OCI-LY3 (cell line): ENCODE results near the gene CIB1.

Experiments
- H2AFZ ChIP-seq: fragments of 200-600, 300-600 bp; shearing (Covaris generic); 2 replicates; pipeline ENCODE4 v1.6.0; 2014; ENCODE audit warnings: antibody characterized with exemption, low read depth, low read length
- H3K27ac ChIP-seq: fragments of 200-600, 300-600 bp; sonication (generic); 2 replicates; pipeline ENCODE4 v1.5.1; 2014; ENCODE audit warnings: mild to moderate bottlenecking, low read length, moderate library complexity, mixed read lengths
- H3K27me3 ChIP-seq: fragments of 200-600, 300-600 bp; sonication (generic); 2 replicates; pipeline ENCODE4 v1.6.1; 2014; ENCODE audit warnings: low read depth, low read length, mixed read lengths
- H3K36me3 ChIP-seq: fragments of 200-600, 300-600 bp; sonication (generic); replicated peaks from 2 replicates; pipeline ENCODE3; 2014; ENCODE audit warnings: low read depth, low read length, mixed read lengths
- H3K4me1 ChIP-seq: fragments of 300-600, 200-600 bp; sonication (generic); 2 replicates; pipeline ENCODE4 v1.6.1; 2014; ENCODE audit warnings: low read length, mixed read lengths
- H3K4me2 ChIP-seq: fragments of 200-600, 300-600 bp; sonication (generic); 2 replicates; pipeline ENCODE4 v1.6.1; 2014; ENCODE audit warnings: low read length, mixed read lengths
- H3K4me3 ChIP-seq: fragments of 300-600, 200-600 bp; sonication (generic); 2 replicates; pipeline ENCODE4 v1.5.1; 2014; ENCODE audit warnings: antibody characterized with exemption, mild to moderate bottlenecking, low read length, moderate library complexity
- H3K79me2 ChIP-seq: fragments of 300-600, 200-600 bp; shearing (Covaris generic); 2 replicates; pipeline ENCODE4 v1.6.1; 2014; ENCODE audit warnings: mild to moderate bottlenecking, low read length, mixed read lengths
- H3K9ac ChIP-seq: fragments of 300-600, 200-600 bp; shearing (Covaris generic); 2 replicates; pipeline ENCODE4 v1.6.0; 2014; ENCODE audit warnings: mild to moderate bottlenecking, low read length, moderate library complexity
- H3K9me3 ChIP-seq: fragments of 200-600, 300-600 bp; shearing (Covaris generic); 2 replicates; pipeline ENCODE4 v1.6.1; 2014; ENCODE audit warnings: low read length, mixed read lengths; ENCODE audit not compliant: insufficient read depth
- H4K20me1 ChIP-seq: fragments of 200-600, 300-600 bp; sonication (generic); 2 replicates; pipeline ENCODE4 v1.6.1; 2016; ENCODE audit warnings: low read length, mixed read lengths; ENCODE audit not compliant: insufficient read depth
- CTCF ChIP-seq: fragments of 200-600, 300-600 bp; sonication (generic); IDR thresholded peaks from 2 replicates; pipeline ENCODE4 v1.5.1; 2014; ENCODE audit warnings: antibody characterized with exemption, low read length, low read depth
- EZH2phosphoT487 ChIP-seq: fragments of 200-600 bp; shearing (Covaris generic); IDR thresholded peaks from 2 replicates; pipeline ENCODE4 v1.6.1; 2018; ENCODE audit warnings: antibody characterized with exemption, mixed run types, low read depth

CIB1 gene

GRCh38 chr15:90231028-90232017 lies 2.4 kb downstream of the CIB1 start:
- H3K4me1 ChIP-seq, result peaks cover 11% of the 10 kb centered on the region
- no peak for TF ChIP-seq CTCF
- no peaks in the 10 kb centered on the region; the same call in 1 of the 2 replicates for H4K20me1 ChIP-seq
- H2AFZ ChIP-seq, result no peak overlapping the region
- H3K9me3 ChIP-seq, result no peaks in the 10 kb centered on the region
- no peak overlapping the region for H3K9ac ChIP-seq
- H3K4me2 ChIP-seq, result no peak overlapping the region
- H3K27ac ChIP-seq, result no peak overlapping the region
- H3K4me3 ChIP-seq, result no peak overlapping the region
- peaks cover 4% of the 10 kb centered on the region; the same call in 1 of the 2 replicates for H3K79me2 ChIP-seq
- peaks cover 20% of the 10 kb centered on the region for H3K36me3 ChIP-seq
- H3K27me3 ChIP-seq, result no peaks in the 10 kb centered on the region

GRCh38 chr15:90230610-90231009 lies 3.1 kb downstream of the CIB1 start:
- no peaks in the 10 kb centered on the region for H3K9me3 ChIP-seq
- H3K27me3 ChIP-seq, result no peaks in the 10 kb centered on the region
- H3K27ac ChIP-seq, result no peak overlapping the region
- H3K79me2 ChIP-seq, result peaks cover 4% of the 10 kb centered on the region; the same call in 1 of the 2 replicates
- H3K9ac ChIP-seq, result no peak overlapping the region
- H2AFZ ChIP-seq, result no peak overlapping the region
- H3K36me3 ChIP-seq, result peaks cover 24% of the 10 kb centered on the region
- H3K4me3 ChIP-seq, result no peak overlapping the region
- no peak overlapping the region for H3K4me2 ChIP-seq
- no peaks in the 10 kb centered on the region; the same call in 1 of the 2 replicates for H4K20me1 ChIP-seq
- no peak for TF ChIP-seq CTCF
- no peak for TF ChIP-seq EZH2phosphoT487
- H3K4me1 ChIP-seq, result peaks cover 11% of the 10 kb centered on the region

- Histone ChIP-seq H3K9me3 (no peaks in the 10 kb centered on the region), H3K4me1 (peaks cover 11% of the 10 kb centered on the region), H4K20me1 (no peaks in the 10 kb centered on the region; the same call in 1 of the 2 replicates), H3K27me3 (no peaks in the 10 kb centered on the region), H3K9ac (no peak overlapping the region), H3K4me2 (no peak overlapping the region), H3K79me2 (peaks cover 4% of the 10 kb centered on the region; the same call in 1 of the 2 replicates), H3K27ac (no peak overlapping the region), H2AFZ (no peak overlapping the region), H3K36me3 (peaks cover 24% of the 10 kb centered on the region), H3K4me3 (no peak overlapping the region)
- no peak for TF ChIP-seq CTCF
- no peak for TF ChIP-seq EZH2phosphoT487
Observed at GRCh38 chr15:90230071-90230494, 3.7 kb downstream of the CIB1 start.

GRCh38 chr15:90228960-90229359 lies 4.8 kb downstream of the CIB1 start:
- Histone ChIP-seq H3K9ac (no peak overlapping the region), H3K27ac (no peak overlapping the region), H3K27me3 (no peaks in the 10 kb centered on the region), H3K4me1 (peaks cover 5% of the 10 kb centered on the region), H3K4me2 (no peak overlapping the region), H3K4me3 (no peak overlapping the region), H3K36me3 (peaks cover 24% of the 10 kb centered on the region), H3K9me3 (no peaks in the 10 kb centered on the region), H2AFZ (no peak overlapping the region), H4K20me1 (no peaks in the 10 kb centered on the region; the same call in 1 of the 2 replicates), H3K79me2 (peaks cover 4% of the 10 kb centered on the region; the same call in 1 of the 2 replicates)
- no peak for TF ChIP-seq EZH2phosphoT487
- TF ChIP-seq CTCF, result no peak
